HCT116 (cell line): ENCODE measurements around the gene LAMB4. TPM values are rescaled to one million over a fixed set of nuclear protein-coding genes. Genes with fewer than 3 reads are reported as not detected.

Experiments
- ATAC-seq: fragments of 200-7000 bp; cut with Tn5 transposase; 2 replicates; pipeline ENCODE4 v1.9.1; 2020; ENCODE audit warnings: mild to moderate bottlenecking, moderate library complexity
- BruUV-seq: library from RNA; stranded (reverse); fragments of 400-500 nt; replicated peaks from 2 replicates; lab custom pipeline; 2021; lab: Mats Ljungman, UMichigan
- CTCF ChIA-PET: fragments of 300-600 bp; sonication (Branson Sonifier 250); formaldehyde crosslinking; loops from one replicate; lab custom pipeline; 2021; ENCODE audit warnings: antibody characterized with exemption; lab: Charles Lee
- POLR2A ChIA-PET: fragments of 300-600, 350-600 bp; sonication (Branson Sonifier 250); formaldehyde crosslinking; loops from one replicate; lab custom pipeline; 2021; ENCODE audit warnings: antibody characterized with exemption; lab: Charles Lee
- RAD21 ChIA-PET, 2 experiments: fragments of 300-600 bp; sonication (Branson Sonifier 250); formaldehyde crosslinking; loops; one replicate each; lab custom pipeline; 2023; ENCODE audit warnings: low total read pairs in 2 of 2; ENCODE audit not compliant: uncharacterized antibody in 2 of 2, unreplicated experiment in 2 of 2, low non-redundant PET in 1 of 2; lab: Charles Lee
- DNase-seq: peaks from one replicate; pipeline ENCODE4 v3.0.0-alpha.2; 2010; ENCODE audit warnings: low read depth, low spot score
- H2AFZ ChIP-seq: fragments of 200-600 bp; shearing (Covaris generic), sonication (generic); 2 replicates; pipeline ENCODE4 v1.6.1; 2017; ENCODE audit warnings: low read depth, mixed run types, mixed read lengths, antibody characterized with exemption, low read length; ENCODE audit not compliant: poor library complexity, severe bottlenecking
- H3K27ac ChIP-seq: 2 replicates; pipeline ENCODE4 v1.5.1; 2012; ENCODE audit warnings: low read depth, low read length
- H3K27me3 ChIP-seq: fragments of 200-600 bp; sonication (generic); 2 replicates; pipeline ENCODE4 v1.6.1; 2016; ENCODE audit warnings: mixed run types, low read length, mixed read lengths; ENCODE audit not compliant: insufficient read depth
- H3K36me3 ChIP-seq, 2 experiments: fragments of 200-500 bp in 1 of 2; fragments of 200-600 bp in 1 of 2; sonication (Bioruptor generic) in 1 of 2; sonication (generic) in 1 of 2; 2 replicates each; pipeline versions ENCODE4 v1.5.1 to v1.6.1; 2014 to 2016; ENCODE audit warnings: low read length in 2 of 2, inconsistent platforms in 1 of 2, mixed read lengths in 1 of 2, mixed run types in 1 of 2; ENCODE audit not compliant: insufficient read depth in 2 of 2, control insufficient read depth in 1 of 2
- H3K4me1 ChIP-seq, 2 experiments: fragments of 200-600 bp in 1 of 2; sonication (generic) in 1 of 2; 2 replicates each; pipeline versions ENCODE4 v1.5.1 to v1.6.1; 2012 to 2017; ENCODE audit warnings: low read length in 2 of 2, inconsistent platforms in 1 of 2, mild to moderate bottlenecking in 1 of 2, mixed read lengths in 1 of 2, mixed run types in 1 of 2, moderate library complexity in 1 of 2; ENCODE audit not compliant: insufficient read depth in 2 of 2, control insufficient read depth in 1 of 2
- H3K4me2 ChIP-seq: fragments of 200-600 bp; sonication (generic); 2 replicates; pipeline ENCODE4 v1.6.1; 2017; ENCODE audit warnings: mixed run types, low read length, mixed read lengths
- H3K4me3 ChIP-seq, 2 experiments: fragments of 200-600 bp in 1 of 2; sonication (generic) in 1 of 2; replicated peaks in 1 of 2; 2 replicates each; pipeline ENCODE4 v1.5.1; 2011 to 2016; ENCODE audit warnings: low read length in 2 of 2, control low read depth in 1 of 2, low read depth in 1 of 2, mild to moderate bottlenecking in 1 of 2, mixed read lengths in 1 of 2, mixed run types in 1 of 2
- H3K79me2 ChIP-seq: fragments of 200-600 bp; sonication (generic); 2 replicates; pipeline ENCODE4 v1.6.1; 2017; ENCODE audit warnings: mild to moderate bottlenecking, mixed run types, low read length, moderate library complexity, mixed read lengths; ENCODE audit not compliant: insufficient read depth
- H3K9ac ChIP-seq: fragments of 200-600 bp; sonication (generic); 2 replicates; pipeline ENCODE4 v1.6.1; 2016; ENCODE audit warnings: low read length, mixed read lengths
- H3K9me2 ChIP-seq: fragments of 200-600 bp; sonication (generic), shearing (Covaris generic); 2 replicates; pipeline ENCODE4 v1.6.1; 2017; ENCODE audit warnings: mixed run types, mild to moderate bottlenecking, moderate library complexity; ENCODE audit not compliant: insufficient read depth
- H3K9me3 ChIP-seq, 2 experiments: fragments of 200-500 bp in 1 of 2; fragments of 200-600 bp in 1 of 2; sonication (Bioruptor generic) in 1 of 2; sonication (generic) in 1 of 2; 2 replicates each; pipeline ENCODE4 v1.6.1; 2014 to 2017; ENCODE audit warnings: low read length in 2 of 2, mixed read lengths in 2 of 2, inconsistent platforms in 1 of 2, low read depth in 1 of 2, mild to moderate bottlenecking in 1 of 2, mixed run types in 1 of 2, moderate library complexity in 1 of 2; ENCODE audit not compliant: control insufficient read depth in 1 of 2, insufficient read depth in 1 of 2
- H4K20me1 ChIP-seq: fragments of 200-600 bp; sonication (generic), shearing (Covaris generic); 2 replicates; pipeline ENCODE4 v1.6.1; 2017; ENCODE audit warnings: mixed run types, mild to moderate bottlenecking, moderate library complexity; ENCODE audit not compliant: insufficient read depth
- CBX3 ChIP-seq: IDR thresholded peaks from 2 replicates; pipeline ENCODE4 v1.6.1; 2012; ENCODE audit warnings: low read depth
- CEBPB ChIP-seq: IDR thresholded peaks from 2 replicates; pipeline ENCODE4 v1.6.1; 2012; ENCODE audit warnings: low read depth
- CTCF ChIP-seq, 3 experiments: fragments of 200-600 bp in 1 of 3; sonication (generic) in 1 of 3; IDR thresholded peaks in 2 of 3; conservative IDR thresholded peaks in 1 of 3; 2 replicates each; pipeline ENCODE4 v1.5.1; 2012 to 2017; ENCODE audit warnings: low read depth in 2 of 3, low read length in 2 of 3, antibody characterized with exemption in 1 of 3, borderline replicate concordance in 1 of 3, control low read depth in 1 of 3, mild to moderate bottlenecking in 1 of 3, mixed read lengths in 1 of 3, mixed run types in 1 of 3, moderate library complexity in 1 of 3; ENCODE audit not compliant: insufficient read depth in 1 of 3
- EGR1 ChIP-seq: IDR thresholded peaks from 2 replicates; pipeline ENCODE4 v1.6.1; 2012; ENCODE audit warnings: low read depth
- ELF1 ChIP-seq: IDR thresholded peaks from 2 replicates; pipeline ENCODE4 v1.6.1; 2012; ENCODE audit warnings: low read depth, borderline replicate concordance
- EZH2 ChIP-seq: fragments of 200-600 bp; sonication (generic); IDR thresholded peaks from 2 replicates; pipeline ENCODE4 v1.6.1; 2017; ENCODE audit warnings: antibody characterized with exemption, mixed run types
- EZH2phosphoT487 ChIP-seq: fragments of 200-600 bp; IDR thresholded peaks from 2 replicates; pipeline ENCODE4 v1.6.1; 2018; ENCODE audit warnings: antibody characterized with exemption, borderline replicate concordance
- FOSL1 ChIP-seq: IDR thresholded peaks from 2 replicates; pipeline ENCODE4 v1.6.1; 2012; ENCODE audit warnings: low read depth
- POLR2AphosphoS5 ChIP-seq: IDR thresholded peaks from 2 replicates; pipeline ENCODE4 v1.6.1; 2011; ENCODE audit warnings: mild to moderate bottlenecking, low read depth, low read length, moderate library complexity
- RAD21 ChIP-seq: IDR thresholded peaks from 2 replicates; pipeline ENCODE4 v1.6.1; 2012; ENCODE audit warnings: low read depth, mild to moderate bottlenecking
- REST ChIP-seq: IDR thresholded peaks from 2 replicates; pipeline ENCODE4 v1.6.1; 2012; ENCODE audit warnings: low read depth
- SIN3A ChIP-seq: IDR thresholded peaks from 2 replicates; pipeline ENCODE4 v1.6.1; 2012; ENCODE audit warnings: low read depth
- SP1 ChIP-seq: IDR thresholded peaks from 2 replicates; pipeline ENCODE4 v1.6.1; 2012; ENCODE audit warnings: low read depth
- SRF ChIP-seq: IDR thresholded peaks from 2 replicates; pipeline ENCODE4 v1.6.1; 2012; ENCODE audit warnings: low read depth
- TCF7L2 ChIP-seq: IDR thresholded peaks from 2 replicates; pipeline ENCODE4 v1.7.0; 2011; ENCODE audit warnings: borderline replicate concordance, inconsistent platforms; ENCODE audit not compliant: insufficient read depth, insufficient read length; ENCODE audit errors: extremely low read depth
- YY1 ChIP-seq: IDR thresholded peaks from 2 replicates; pipeline ENCODE4 v1.6.1; 2011; ENCODE audit warnings: low read length, low read depth, moderate library complexity, mild to moderate bottlenecking; ENCODE audit not compliant: insufficient replicate concordance; ENCODE audit errors: extremely low read depth
- intact Hi-C: fragments of 100-400 bp; cut with micrococcal nuclease; formaldehyde crosslinking; loops from 2 replicates; pipeline ENCODE4 v1.10.0; 2022
- total RNA-seq: library from RNA; stranded (reverse); gene quantifications from one replicate; pipeline ENCODE4 v1.2.1, GENCODE V29; 2021; ENCODE audit not compliant: unreplicated experiment
- TF ChIP-seq, protein P1 (sequence below): IDR thresholded peaks from 2 replicates; pipeline ENCODE4 v1.6.1; 2012
- TF ChIP-seq, protein P2 (sequence below): IDR thresholded peaks from 2 replicates; pipeline ENCODE4 v1.6.1; 2011; ENCODE audit warnings: mild to moderate bottlenecking, low read length, moderate library complexity; ENCODE audit not compliant: insufficient replicate concordance; ENCODE audit errors: extremely low read depth

Gene LAMB4
- total RNA-seq, 1 experiment from 2014 or later = not detected

- no peak for ATAC-seq
- Histone ChIP-seq H2AFZ (no peak overlapping the region), H4K20me1 (no peaks in the 10 kb centered on the region), H3K9ac (no peak overlapping the region), H3K4me2 (no peak overlapping the region), H3K4me1 (no peaks in the 10 kb centered on the region), H3K27ac (no peak overlapping the region), H3K36me3 (no peaks in the 10 kb centered on the region), H3K27me3 (no peaks in the 10 kb centered on the region), H3K9me2 (no peaks in the 10 kb centered on the region), H3K4me3 (no peak overlapping the region), H3K79me2 (no peaks in the 10 kb centered on the region), H3K9me3 (no peaks in the 10 kb centered on the region)
- ChIA-PET CTCF (no interaction called here), RAD21 (no interaction called here), POLR2A (no interaction called here)
- intact Hi-C loops = no loop called here
- no peak for DNase-seq
- no peak for TF ChIP-seq EZH2
- TF ChIP-seq ELF1 = no peak
- TF ChIP-seq EGR1 = no peak
- TF ChIP-seq RAD21 = no peak
- no peak for TF ChIP-seq YY1
- TF ChIP-seq, protein P1, sequence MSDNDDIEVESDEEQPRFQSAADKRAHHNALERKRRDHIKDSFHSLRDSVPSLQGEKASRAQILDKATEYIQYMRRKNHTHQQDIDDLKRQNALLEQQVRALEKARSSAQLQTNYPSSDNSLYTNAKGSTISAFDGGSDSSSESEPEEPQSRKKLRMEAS = no peak
- TF ChIP-seq, protein P2, sequence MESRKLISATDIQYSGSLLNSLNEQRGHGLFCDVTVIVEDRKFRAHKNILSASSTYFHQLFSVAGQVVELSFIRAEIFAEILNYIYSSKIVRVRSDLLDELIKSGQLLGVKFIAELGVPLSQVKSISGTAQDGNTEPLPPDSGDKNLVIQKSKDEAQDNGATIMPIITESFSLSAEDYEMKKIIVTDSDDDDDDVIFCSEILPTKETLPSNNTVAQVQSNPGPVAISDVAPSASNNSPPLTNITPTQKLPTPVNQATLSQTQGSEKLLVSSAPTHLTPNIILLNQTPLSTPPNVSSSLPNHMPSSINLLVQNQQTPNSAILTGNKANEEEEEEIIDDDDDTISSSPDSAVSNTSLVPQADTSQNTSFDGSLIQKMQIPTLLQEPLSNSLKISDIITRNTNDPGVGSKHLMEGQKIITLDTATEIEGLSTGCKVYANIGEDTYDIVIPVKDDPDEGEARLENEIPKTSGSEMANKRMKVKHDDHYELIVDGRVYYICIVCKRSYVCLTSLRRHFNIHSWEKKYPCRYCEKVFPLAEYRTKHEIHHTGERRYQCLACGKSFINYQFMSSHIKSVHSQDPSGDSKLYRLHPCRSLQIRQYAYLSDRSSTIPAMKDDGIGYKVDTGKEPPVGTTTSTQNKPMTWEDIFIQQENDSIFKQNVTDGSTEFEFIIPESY = no peak
- no peak for TF ChIP-seq CEBPB
- no peak for TF ChIP-seq TCF7L2
- TF ChIP-seq CBX3 = no peak
- no peak for TF ChIP-seq CTCF (IDR thresholded peaks at IDR 0.05 in 2 of 3, conservative IDR thresholded peaks at IDR 0.05 in 1 of 3; ENCODE audit: borderline replicate concordance in 1 of 3, insufficient read depth in 1 of 3, low read depth in 2 of 3, low read length in 2 of 3)
- TF ChIP-seq POLR2AphosphoS5 = no peak
- no peak for TF ChIP-seq SP1
- no peak for TF ChIP-seq SIN3A
- no peak for TF ChIP-seq REST
- TF ChIP-seq EZH2phosphoT487 = no peak
- no peak for TF ChIP-seq FOSL1
- no peak for TF ChIP-seq SRF
- BruUV-seq = no TSS peak
These were observed 6.1 kb upstream of the LAMB4 start for GRCh38 chr7:108136191-108136688.
